Psoas muscle (tissue), 8 donors: ENCODE measurements around the gene CASP14. TPM values are rescaled to one million over a fixed set of nuclear protein-coding genes. Genes with fewer than 3 reads are reported as not detected.

Source experiments
- ATAC-seq, 4 donors: fragments of 200-7000 bp; cut with Tn5 transposase; one replicate each; pipeline ENCODE4 v1.9.1; 2020; ENCODE audit warnings: moderate library complexity in 3 of 4, mild to moderate bottlenecking in 2 of 4
- DNase-seq, 2 donors: peaks; one replicate each; pipeline ENCODE4 v3.0.0-alpha.2; 2020
- H3K27ac ChIP-seq: fragments of 200-600 bp; one replicate; pipeline ENCODE4 v1.8.0; 2022
- H3K27me3 ChIP-seq, 3 donors: fragments of 200-600 bp in 1 of 3; one replicate each; pipeline versions ENCODE4 v1.6.1 to v1.8.0; 2013 to 2022; ENCODE audit warnings: low read length in 2 of 3, mild to moderate bottlenecking in 2 of 3, moderate library complexity in 1 of 3; ENCODE audit not compliant: insufficient read depth in 3 of 3
- H3K36me3 ChIP-seq, 2 donors: fragments of 200-600 bp in 1 of 2; one replicate each; pipeline versions ENCODE4 v1.6.1 to v1.8.0; 2013 to 2022; ENCODE audit warnings: low read depth in 1 of 2, mild to moderate bottlenecking in 1 of 2, moderate library complexity in 1 of 2; ENCODE audit not compliant: insufficient read depth in 1 of 2
- H3K4me1 ChIP-seq: fragments of 200-600 bp; one replicate; pipeline ENCODE4 v1.8.0; 2022
- H3K4me3 ChIP-seq: fragments of 200-600 bp; one replicate; pipeline ENCODE4 v1.8.0; 2022; ENCODE audit warnings: mild to moderate bottlenecking
- H3K9me3 ChIP-seq: fragments of 200-600 bp; one replicate; pipeline ENCODE4 v1.8.0; 2022
- WGBS, 3 donors: extraction: QIAGEN DNeasy Blood & Tissue Kit; methylation state at CpG; one replicate each; pipeline versions ENCODE4 v1.1.6 to v1.1.7; 2013; 5-methylcytosine and 5-hydroxymethylcytosine counted together
- intact Hi-C, 2 donors: fragments of 100-400 bp; cut with DNase I; formaldehyde crosslinking; loops; one replicate each; pipeline versions ENCODE4 v1.11.0 to v1.14.2; 2022
- polyA plus RNA-seq, 3 donors: library from polyadenylated mRNA; stranded (reverse); fragments of 200-250 nt; gene quantifications; one replicate each; pipeline ENCODE4 v1.2.3, GENCODE V29; 2013
- total RNA-seq, 4 donors: library from RNA; stranded (reverse); fragmentation: NEBNext Ultra II Directional in 2 of 4; extraction: Animal tissue kit (Norgen Biotek cat#: 25700) in 2 of 4; gene quantifications; one replicate each; pipeline versions ENCODE4 v1.2.1 to v1.2.4, GENCODE V29; 2021 to 2023
- TF ChIP-seq, protein P1 (sequence below): fragments of 200-600 bp; IDR thresholded peaks from one replicate; pipeline ENCODE4 v1.8.0; 2022; ENCODE audit warnings: antibody characterized with exemption
- donor health status: healthy with polysubstance abuse.
- donor health status: DM: no; HTN: no; CAD: no; lungs with moderate emphysema.
- donor health status: Bipolar disorder and iron deficiency.
- donor health status: healthy.
- donor health status: DM: yes; HTN: yes; CAD: no.
- donor health status: DM: no; HTN: no; CAD: no.
- donor health status: DM: no; HTN: no; CAD: no.
- donor health status: DM: yes; HTN: yes; CAD: no.

CASP14 gene
- total and polyA plus RNA-seq, 7 donors: not detected

DNA sequence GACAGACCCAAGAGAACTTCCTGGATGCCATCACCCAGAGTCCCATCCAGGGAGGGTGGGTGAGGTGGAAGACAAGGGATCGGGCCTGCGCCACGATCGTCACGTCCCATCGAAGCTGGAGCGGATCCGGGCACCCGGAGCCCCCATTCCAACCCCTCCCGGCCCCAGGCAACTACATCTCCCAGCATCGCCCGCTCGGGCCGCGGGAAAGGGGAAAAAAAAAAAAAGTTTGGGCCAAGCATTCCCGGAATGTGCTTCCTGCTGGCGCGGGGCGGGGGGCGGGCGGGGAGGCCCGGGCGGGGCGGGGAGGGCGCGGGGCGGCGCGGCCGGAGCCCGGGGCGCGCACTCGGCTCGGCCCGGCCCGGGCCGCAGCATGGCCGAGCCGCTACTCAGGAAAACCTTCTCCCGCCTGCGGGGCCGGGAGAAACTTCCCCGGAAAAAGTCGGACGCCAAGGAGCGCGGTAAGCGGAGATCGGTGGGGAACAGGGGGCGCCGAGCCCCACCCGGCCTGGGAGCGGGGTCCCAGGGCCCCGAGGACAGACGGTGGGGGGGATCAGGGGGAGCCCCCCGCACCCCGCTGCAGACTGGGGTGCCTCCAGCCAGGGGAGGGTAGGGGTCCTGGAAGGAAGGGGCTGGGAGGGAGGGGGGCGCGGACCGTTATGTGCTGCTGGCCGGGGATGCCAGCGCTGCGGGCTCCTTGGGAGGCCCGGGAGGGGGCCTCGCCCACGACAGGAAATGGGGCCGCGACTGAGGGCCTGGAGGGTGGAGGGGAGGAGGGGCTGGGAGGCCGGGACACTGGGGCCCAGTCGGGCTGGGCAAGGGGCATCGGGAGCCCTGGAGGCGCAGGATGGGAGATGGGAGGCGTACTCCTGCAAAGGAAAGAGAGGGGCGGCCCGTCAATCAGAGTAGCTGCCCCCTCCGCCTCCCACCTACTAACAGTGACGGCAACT is 58.1 kb downstream of the CASP14 start, which contains the start of gene SYDE1:
Gene SYDE1 (plus strand): TSS at position 341 of the 950 bp plus-strand sequence. CDS start 33 bp downstream, at position 374.
- peaks cover 0 to 6% of the 10 kb centered on the region in 2 donors for H3K36me3 ChIP-seq
- TF ChIP-seq, protein P1, sequence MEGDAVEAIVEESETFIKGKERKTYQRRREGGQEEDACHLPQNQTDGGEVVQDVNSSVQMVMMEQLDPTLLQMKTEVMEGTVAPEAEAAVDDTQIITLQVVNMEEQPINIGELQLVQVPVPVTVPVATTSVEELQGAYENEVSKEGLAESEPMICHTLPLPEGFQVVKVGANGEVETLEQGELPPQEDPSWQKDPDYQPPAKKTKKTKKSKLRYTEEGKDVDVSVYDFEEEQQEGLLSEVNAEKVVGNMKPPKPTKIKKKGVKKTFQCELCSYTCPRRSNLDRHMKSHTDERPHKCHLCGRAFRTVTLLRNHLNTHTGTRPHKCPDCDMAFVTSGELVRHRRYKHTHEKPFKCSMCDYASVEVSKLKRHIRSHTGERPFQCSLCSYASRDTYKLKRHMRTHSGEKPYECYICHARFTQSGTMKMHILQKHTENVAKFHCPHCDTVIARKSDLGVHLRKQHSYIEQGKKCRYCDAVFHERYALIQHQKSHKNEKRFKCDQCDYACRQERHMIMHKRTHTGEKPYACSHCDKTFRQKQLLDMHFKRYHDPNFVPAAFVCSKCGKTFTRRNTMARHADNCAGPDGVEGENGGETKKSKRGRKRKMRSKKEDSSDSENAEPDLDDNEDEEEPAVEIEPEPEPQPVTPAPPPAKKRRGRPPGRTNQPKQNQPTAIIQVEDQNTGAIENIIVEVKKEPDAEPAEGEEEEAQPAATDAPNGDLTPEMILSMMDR: no peak
- peaks cover 0 to 28% (median 6%) of the 10 kb centered on the region in 3 donors for H3K27me3 ChIP-seq
- H3K9me3 ChIP-seq: peaks cover 7% of the 10 kb centered on the region
- 2 to 5% (median 2%) methylated on average over 53 to 77 of the region's 78 CpGs for WGBS, 3 donors
- ATAC-seq (peak in 3 of 4 donors; percentile 30 to 72 (median 44)), DNase-seq (peak; percentile 61 to 73)
- no peaks in the 10 kb centered on the region for H3K4me1 ChIP-seq
- intact Hi-C loops: no loop called here
- H3K4me3 ChIP-seq: peak within 1 kb of the TSS; percentile 67
- H3K27ac ChIP-seq: peak within 1 kb of the TSS; percentile 69

Other genes starting within 250 kb of the CASP14 start
- gene OR7A5, start 214.3 kb upstream of the CASP14 start, total RNA-seq: not detected
- under 1 TPM; 0.01 TPM for gene OR7A5, start 214.3 kb upstream of the CASP14 start, polyA plus RNA-seq
- gene OR7C1, start 214.3 kb upstream of the CASP14 start, total RNA-seq: under 1 TPM in 1 of 4 donors, not detected in 3; 0.02 TPM
- under 1 TPM in 2 of 3 donors, not detected in 1; under 0.01 to 0.04 TPM for gene OR7C1, start 214.3 kb upstream of the CASP14 start, polyA plus RNA-seq
- gene OR7A10, start 200.6 kb upstream of the CASP14 start, total RNA-seq: not detected
- gene OR7A10, start 200.6 kb upstream of the CASP14 start, polyA plus RNA-seq: not detected
- gene OR7A17, start 163.3 kb upstream of the CASP14 start, total RNA-seq: not detected
- gene OR7A17, start 163.3 kb upstream of the CASP14 start, polyA plus RNA-seq: not detected
- gene OR7C2, start 108.0 kb upstream of the CASP14 start, total RNA-seq: not detected
- gene OR7C2, start 108.0 kb upstream of the CASP14 start, polyA plus RNA-seq: not detected
- not detected for gene SLC1A6, start 69.6 kb upstream of the CASP14 start, total RNA-seq
- gene SLC1A6, start 69.6 kb upstream of the CASP14 start, polyA plus RNA-seq: not detected
- gene OR1I1, start 32.7 kb downstream of the CASP14 start, total RNA-seq: not detected
- gene OR1I1, start 32.7 kb downstream of the CASP14 start, polyA plus RNA-seq: not detected
- gene SYDE1, start 57.9 kb downstream of the CASP14 start, total RNA-seq: 1 to 10 TPM; 4.5 to 4.9 (median 4.7) TPM
- 1 to 10 TPM; 2.3 to 3.5 (median 2.6) TPM for gene SYDE1, start 57.9 kb downstream of the CASP14 start, polyA plus RNA-seq
- 10 to 100 TPM; 29.4 to 80.8 (median 34.0) TPM for gene NOTCH3, start 151.5 kb downstream of the CASP14 start, total RNA-seq
- gene NOTCH3, start 151.5 kb downstream of the CASP14 start, polyA plus RNA-seq: 10 to 100 TPM in 1 of 3 donors, 1 to 10 TPM in 2; 8.2 to 11.6 (median 8.8) TPM
- gene EPHX3, start 183.0 kb downstream of the CASP14 start, total RNA-seq: under 1 TPM in 2 of 4 donors, not detected in 2; 0.19 to 0.20 TPM
- under 1 TPM; 0.05 to 0.20 (median 0.08) TPM for gene EPHX3, start 183.0 kb downstream of the CASP14 start, polyA plus RNA-seq